ENCODE results near the gene CDR2L.

The CDR2L gene

GRCh38 chr17:74987418-74987908 is at the start of gene CDR2L:
Gene CDR2L, plus strand, starts transcription at chr17:74987632. Its CDS starts 412 bp downstream, at chr17:74988044.
- DNase-seq (ENCODE audit: low spot score): peak; percentile 96

- no peak for DNase-seq (ENCODE audit: low spot score)
Measured at GRCh38 chr17:74938194-74938950, 49.1 kb upstream of the CDR2L start.

DNA sequence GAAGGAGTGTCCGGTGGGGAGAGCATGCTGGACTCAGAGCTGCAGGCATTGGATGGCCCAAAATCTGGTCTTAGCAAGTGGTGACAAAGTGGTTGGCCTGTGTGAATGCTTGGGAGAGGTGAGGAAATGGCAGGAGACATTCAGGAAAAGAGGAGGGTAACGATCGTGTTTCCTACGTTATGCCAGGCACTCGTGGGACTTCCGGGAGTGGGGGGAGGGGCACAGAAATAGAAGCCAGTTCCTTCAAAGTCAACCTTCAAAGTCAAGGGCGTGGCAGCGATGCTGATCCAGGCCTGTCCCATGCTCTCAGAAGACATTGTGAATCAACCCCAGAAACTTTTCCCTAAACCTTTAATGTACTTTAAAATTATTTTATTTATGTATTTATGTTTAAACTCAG is 47.9 kb upstream of the CDR2L start:
- DNase-seq (ENCODE audit: low spot score): no peak

DNA sequence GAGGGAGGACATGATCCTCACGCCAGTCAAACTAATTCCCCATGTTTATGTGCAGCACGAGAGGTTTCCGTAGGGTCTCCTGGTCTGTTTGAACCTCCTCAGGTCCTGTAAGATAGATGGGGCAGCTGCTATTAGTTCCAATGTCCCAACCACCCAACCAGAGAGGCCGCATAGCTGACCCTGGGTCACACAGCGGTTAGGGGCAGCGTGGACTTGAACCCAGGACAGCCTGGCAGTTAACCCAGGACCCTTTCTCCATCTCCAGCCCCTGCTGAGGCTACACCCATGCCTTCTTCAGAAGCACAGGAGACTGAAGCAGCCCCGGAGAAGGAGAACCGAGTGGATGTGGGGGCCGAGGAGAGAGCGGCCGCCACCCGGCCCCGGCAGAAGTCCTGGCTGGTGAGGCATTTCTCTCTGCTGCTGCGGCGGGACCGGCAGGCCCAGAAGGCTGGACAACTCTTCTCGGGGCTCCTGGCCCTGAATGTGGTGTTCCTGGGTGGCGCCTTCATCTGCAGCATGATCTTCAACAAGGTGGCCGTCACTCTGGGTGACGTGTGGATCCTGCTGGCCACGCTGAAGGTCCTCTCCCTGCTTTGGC is 46.2 kb upstream of the CDR2L start:
- DNase-seq (ENCODE audit: low spot score): no peak

DNA sequence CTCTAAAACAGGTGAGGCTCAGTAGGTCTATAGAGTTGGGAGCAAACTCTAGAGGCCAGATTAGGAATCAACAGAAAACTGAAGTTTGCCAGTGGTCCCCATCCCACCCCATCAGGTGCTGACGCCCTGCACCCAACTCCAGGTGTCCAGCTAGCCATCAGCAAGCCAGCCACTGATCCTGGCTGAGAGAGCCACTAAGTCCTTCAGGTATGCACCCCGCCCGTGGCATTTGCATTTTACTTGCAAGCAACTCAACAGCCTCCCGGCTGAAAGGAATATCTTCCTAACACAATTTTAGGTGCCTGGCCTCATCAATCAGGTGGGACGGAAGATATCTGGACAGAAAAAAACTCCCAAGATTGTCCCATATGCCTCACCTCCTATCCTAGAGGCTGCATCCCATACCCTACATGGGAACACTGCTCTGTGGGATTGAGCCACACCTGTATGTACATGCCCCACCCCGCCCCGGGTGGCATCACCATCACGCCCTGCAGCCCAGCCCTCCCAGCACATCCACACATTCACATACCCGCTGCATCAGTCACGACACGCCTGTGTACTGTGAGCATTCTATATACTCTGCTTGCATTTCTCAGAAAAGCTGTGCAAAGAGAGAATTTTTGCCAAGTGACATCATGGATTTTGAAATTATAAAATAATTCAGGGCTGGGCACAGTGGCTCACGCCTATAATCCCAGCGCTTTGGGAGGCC is 43.5 kb upstream of the CDR2L start:
- DNase-seq (ENCODE audit: low spot score): no peak

DNA sequence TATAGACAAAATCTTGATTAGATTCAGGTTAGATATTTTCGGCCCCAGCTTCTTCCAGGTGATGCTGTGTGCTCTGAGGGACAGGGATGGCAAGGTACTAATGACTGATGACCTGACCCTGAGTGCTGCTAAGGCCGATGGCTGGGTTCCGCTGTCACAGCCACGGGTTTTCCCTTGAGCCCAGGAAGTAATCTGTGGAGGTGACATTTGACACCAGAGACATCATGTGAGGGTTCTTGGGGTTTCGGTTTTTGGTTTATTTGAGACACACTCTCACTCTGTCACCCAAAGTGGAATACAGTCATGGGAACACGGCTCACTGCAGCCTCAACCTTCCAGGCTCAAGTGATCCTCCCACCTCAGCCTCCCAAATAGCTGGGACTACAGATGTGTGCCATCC is 41.9 kb upstream of the CDR2L start:
- DNase-seq (ENCODE audit: low spot score): no peak

DNA sequence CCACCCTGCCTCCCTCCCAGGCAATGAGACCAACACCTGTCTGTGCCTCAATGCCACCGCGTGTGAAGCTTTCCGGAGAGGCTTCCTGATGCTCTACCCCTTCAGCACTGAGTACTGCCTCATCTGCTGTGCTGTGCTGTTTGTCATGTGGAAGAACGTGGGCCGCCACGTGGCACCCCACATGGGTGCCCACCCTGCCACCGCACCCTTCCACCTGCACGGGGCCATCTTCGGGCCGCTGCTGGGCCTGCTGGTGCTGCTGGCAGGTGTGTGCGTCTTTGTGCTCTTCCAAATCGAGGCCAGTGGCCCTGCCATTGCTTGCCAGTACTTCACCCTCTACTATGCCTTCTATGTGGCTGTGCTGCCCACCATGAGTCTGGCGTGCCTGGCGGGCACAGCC is 40.8 kb upstream of the CDR2L start:
- DNase-seq (ENCODE audit: low spot score): no peak

DNA sequence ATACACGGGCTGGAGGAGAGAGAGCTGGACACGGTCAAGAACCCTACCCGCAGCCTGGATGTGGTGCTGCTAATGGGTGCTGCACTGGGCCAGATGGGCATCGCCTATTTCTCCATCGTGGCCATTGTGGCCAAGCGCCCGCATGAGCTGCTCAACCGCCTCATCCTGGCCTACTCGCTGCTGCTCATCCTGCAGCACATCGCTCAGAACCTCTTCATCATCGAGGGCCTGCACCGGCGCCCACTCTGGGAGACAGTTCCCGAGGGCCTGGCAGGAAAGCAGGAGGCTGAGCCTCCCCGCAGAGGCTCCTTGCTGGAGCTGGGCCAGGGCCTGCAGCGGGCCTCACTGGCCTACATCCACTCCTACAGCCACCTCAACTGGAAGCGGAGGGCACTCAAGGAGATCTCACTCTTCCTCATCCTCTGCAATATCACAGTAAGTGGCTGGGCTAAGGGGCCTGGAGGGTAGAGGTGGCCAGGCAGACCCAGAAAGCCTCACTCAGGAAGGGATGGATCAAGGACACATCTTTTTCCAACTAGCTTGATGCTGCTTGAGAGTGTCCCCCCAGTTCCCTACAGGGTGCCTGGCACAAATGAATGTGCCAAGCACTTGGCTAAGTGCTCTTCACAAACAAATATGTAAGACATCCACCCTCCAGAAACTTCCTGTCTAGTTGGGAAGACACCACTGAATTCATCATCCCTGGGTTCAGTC is 40.2 kb upstream of the CDR2L start:
- no peak for DNase-seq (ENCODE audit: low spot score)

- DNase-seq (ENCODE audit: low spot score): no peak
Measured at GRCh38 chr17:74949455-74950115, 37.8 kb upstream of the CDR2L start.

DNA sequence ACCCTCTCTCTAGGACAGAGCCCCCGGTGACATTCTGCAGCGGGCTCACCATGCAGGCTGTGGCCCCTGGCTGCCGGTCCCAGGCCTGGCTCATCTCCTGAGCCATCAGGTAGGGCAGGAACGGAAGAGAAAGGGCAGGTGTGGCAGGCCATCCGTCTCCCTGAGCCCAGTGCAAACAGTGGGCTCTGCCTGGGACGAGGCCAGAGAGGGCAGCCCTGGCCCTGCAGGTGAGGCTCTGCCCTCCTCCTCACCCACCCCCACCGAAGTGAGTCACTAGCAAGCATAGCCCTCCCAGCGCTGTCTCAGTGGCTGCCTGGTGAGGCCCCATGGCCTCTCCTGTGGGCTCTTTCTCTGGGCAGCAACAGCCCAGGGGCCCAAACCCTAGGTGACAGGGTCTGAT is 37.2 kb upstream of the CDR2L start:
- DNase-seq (ENCODE audit: low spot score): no peak

DNA sequence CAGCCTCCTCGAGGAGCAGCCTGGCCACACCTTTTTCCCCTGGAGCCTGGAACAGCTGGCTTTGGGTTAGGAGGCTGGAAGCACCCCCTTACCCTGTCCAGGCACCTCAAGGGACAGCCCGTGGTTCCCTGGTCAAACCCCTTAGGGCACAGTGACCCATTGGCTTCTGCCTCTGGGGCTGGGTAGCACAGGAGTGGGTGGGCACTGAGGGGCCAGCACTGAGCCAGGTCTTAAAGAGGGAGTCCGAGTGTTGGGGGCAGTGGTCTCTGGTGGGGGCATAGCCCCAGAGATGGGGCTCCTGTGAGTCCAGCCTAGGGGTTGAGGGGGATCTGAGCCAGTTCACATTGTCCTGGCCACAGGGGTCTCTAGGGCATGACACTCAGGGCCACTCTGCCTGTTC is 36.4 kb upstream of the CDR2L start:
- DNase-seq (ENCODE audit: low spot score): no peak

GRCh38 chr17:74951680-74952421 is 35.6 kb upstream of the CDR2L start:
- no peak for DNase-seq (ENCODE audit: low spot score)

DNA sequence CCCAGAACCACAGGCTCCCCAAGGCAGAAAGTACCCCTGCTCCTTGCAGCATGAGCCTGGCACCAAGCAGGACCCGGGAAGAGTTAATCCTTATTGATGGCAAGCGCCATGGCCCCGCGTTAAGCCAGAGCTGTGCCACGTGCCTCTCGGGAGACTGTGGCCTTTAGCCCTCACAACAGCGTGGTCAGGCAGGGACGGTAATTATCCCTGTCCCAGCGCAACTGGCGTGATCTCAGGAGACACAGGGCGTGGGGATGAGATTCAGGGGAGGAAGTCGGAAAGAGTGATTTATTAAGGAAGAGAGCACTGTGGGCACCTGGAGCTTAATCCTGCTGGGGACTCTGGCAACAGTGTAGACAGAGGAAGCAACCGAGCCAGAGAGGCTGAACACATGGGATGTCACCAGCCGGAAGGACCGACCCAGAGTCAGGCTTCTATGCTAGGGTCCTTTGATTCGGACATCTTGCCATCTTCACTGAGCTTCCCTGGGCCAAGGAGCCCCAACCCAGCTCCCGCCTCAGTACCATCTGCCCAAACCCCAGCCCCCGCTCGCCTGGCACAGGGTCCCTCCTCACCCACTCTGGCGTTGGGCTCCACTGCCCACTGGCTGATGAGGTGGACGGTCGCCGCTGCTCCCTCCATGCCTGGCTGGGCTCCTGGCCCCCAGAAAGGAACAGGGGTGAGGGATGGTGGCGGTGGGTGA is 34.9 kb upstream of the CDR2L start:
- DNase-seq (ENCODE audit: low spot score): no peak

- no peak for DNase-seq (ENCODE audit: low spot score)
Measured at GRCh38 chr17:74953134-74953687, 34.2 kb upstream of the CDR2L start.

- no peak for DNase-seq (ENCODE audit: low spot score)
Measured at GRCh38 chr17:74954115-74954514, 33.3 kb upstream of the CDR2L start.

GRCh38 chr17:74954665-74955421 is 32.6 kb upstream of the CDR2L start:
- no peak for DNase-seq (ENCODE audit: low spot score)

DNA sequence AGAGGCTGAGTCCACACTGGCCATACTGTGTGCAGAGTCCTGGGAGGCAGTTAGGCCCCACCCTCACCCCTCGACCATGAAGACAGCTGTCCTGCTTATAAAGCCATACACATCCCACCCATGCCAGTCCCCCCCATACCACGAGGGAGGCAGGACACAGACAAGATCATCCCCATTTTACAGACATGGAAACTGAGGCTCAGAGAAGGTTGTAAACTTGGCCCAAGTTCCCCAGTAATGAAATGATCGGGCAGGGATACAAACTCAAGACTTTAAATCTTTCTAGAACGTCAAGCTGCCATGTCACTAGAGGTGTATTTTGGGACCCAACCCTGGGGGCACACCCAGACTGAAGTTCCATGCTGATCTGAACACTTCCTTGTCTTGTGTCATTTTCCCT is 31.3 kb upstream of the CDR2L start:
- DNase-seq (ENCODE audit: low spot score): no peak

DNA sequence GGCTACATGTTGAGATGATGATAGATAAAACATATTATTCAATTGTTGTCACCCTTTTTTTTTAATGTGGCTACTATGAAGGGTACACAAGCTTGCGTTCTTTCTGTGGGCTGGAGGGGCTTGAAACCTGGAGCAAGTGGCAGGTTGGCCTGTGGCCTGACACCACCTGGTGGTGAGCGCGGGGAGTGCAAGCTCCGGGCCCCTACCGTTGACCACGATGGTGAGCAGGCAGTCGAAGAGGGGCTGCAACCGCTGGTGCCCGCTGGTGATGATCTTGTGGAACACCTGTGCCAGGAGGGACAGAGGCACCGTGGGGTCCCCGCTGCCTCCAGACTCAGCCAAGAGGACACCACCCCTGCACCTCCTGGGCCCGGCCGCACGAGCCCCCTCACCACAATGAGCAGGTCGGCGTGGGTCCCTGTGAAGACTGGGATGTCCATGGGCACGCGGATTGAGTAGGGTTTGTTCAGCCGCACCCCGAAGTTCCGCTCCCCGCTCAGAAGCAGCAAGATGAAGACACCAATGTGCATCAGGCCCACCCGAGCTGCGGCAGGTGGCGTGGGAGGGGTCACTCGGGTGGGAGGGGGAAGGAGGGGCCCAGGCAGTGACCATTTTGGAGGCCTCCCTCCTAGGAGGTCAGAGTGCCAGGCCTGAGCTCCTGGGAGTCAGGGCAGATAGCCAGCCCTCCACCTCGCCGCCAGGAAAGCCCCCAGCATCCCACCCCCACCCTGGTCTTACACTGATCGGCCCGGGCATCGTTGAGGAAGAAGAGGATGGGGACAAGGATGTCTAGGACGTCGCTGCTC is 29.3 kb upstream of the CDR2L start:
- DNase-seq (ENCODE audit: low spot score): peak; percentile 80
